Measurements from ENCODE around the gene FTO.

Gene FTO

GRCh38 chr16:53908731-53909130 is 204.8 kb downstream of the FTO start:
- DNase-seq = no peak

- DNase-seq = no peak
Measured at GRCh38 chr16:53910990-53911389, 207.0 kb downstream of the FTO start.

GRCh38 chr16:53911513-53911912 is 207.6 kb downstream of the FTO start:
- DNase-seq = no peak

GRCh38 chr16:53912155-53912554 is 208.2 kb downstream of the FTO start:
- DNase-seq = peak; percentile 74

GRCh38 chr16:53913099-53913870 is 209.3 kb downstream of the FTO start:
- no peak for DNase-seq

- no peak for DNase-seq
Measured at GRCh38 chr16:53913920-53914319, 210.0 kb downstream of the FTO start.

- DNase-seq = no peak
Measured at GRCh38 chr16:53914736-53915135, 210.8 kb downstream of the FTO start.

GRCh38 chr16:53915452-53916160 is 211.7 kb downstream of the FTO start:
- DNase-seq = no peak

GRCh38 chr16:53920988-53921387 is 217.0 kb downstream of the FTO start:
- no peak for DNase-seq

GRCh38 chr16:53922067-53922806 is 218.3 kb downstream of the FTO start:
- no peak for DNase-seq

- peak; percentile 47 for DNase-seq
Measured at GRCh38 chr16:53922807-53923571, 219.0 kb downstream of the FTO start.

GRCh38 chr16:53924331-53925106 is 220.6 kb downstream of the FTO start:
- no peak for DNase-seq

GRCh38 chr16:53925107-53925410 is 221.1 kb downstream of the FTO start:
- DNase-seq = no peak

GRCh38 chr16:53925526-53925925 is 221.6 kb downstream of the FTO start:
- no peak for DNase-seq

GRCh38 chr16:53926209-53926608 is 222.3 kb downstream of the FTO start:
- DNase-seq = no peak

- DNase-seq = no peak
Measured at GRCh38 chr16:53932975-53933374, 229.0 kb downstream of the FTO start.

- DNase-seq = no peak
Measured at GRCh38 chr16:53933407-53933806, 229.5 kb downstream of the FTO start.

- no peak for DNase-seq
Measured at GRCh38 chr16:53936052-53936451, 232.1 kb downstream of the FTO start.

GRCh38 chr16:53936529-53936928 is 232.6 kb downstream of the FTO start:
- DNase-seq = no peak

- DNase-seq = no peak
Measured at GRCh38 chr16:53937161-53937880, 233.4 kb downstream of the FTO start.

- DNase-seq = no peak
Measured at GRCh38 chr16:53944025-53944424, 240.1 kb downstream of the FTO start.

GRCh38 chr16:53945996-53946395 is 242.0 kb downstream of the FTO start:
- DNase-seq = no peak

All from NCI-H187 treated with DMSO at 0.1 percent for 48 hours (cell line).